Stimulated activated CD8-positive, alpha-beta memory T cell treated with anti-CD3 and anti-CD28 coated beads, Interleukin-15, amount 100 ng/mL, for 1 hour (primary cell): ENCODE data around the gene LUC7L3.
"Not testable (repeated sequence)": the region's sequence is repeated elsewhere in the genome, so short reads cannot be mapped to it uniquely, and the experiment has no call there.

Source experiments
- DNase-seq: peaks from one replicate; pipeline ENCODE4 v3.0.0-alpha.2; 2020; ENCODE audit warnings: low read depth

Gene LUC7L3

GRCh38 chr17:50785946-50786570, 66.7 kb downstream of the LUC7L3 start:
- no peak for DNase-seq

GRCh38 chr17:50787106-50787505, 67.7 kb downstream of the LUC7L3 start:
- DNase-seq = no peak

DNA sequence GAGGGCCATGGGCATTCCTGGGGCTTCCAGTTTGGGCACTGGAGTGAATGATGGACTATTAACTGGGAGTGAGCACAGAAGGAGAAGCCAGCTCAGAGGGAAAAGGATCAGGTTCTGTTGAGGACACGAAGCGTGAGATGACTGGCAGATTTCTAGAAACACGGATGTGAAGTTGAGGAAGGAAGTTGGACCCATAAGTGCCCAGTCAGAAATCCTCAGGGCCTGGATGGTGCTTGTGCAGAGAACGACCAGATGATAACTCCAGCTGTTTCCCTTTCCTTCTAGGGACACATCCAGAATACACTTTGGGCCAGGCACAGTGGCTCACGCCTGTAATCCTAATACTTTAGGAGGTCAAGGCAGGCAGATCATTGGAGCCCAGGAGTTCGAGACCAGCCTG, 71.2 kb downstream of the LUC7L3 start:
- no peak for DNase-seq

GRCh38 chr17:50792132-50792531, 72.7 kb downstream of the LUC7L3 start:
- DNase-seq = no peak

DNA sequence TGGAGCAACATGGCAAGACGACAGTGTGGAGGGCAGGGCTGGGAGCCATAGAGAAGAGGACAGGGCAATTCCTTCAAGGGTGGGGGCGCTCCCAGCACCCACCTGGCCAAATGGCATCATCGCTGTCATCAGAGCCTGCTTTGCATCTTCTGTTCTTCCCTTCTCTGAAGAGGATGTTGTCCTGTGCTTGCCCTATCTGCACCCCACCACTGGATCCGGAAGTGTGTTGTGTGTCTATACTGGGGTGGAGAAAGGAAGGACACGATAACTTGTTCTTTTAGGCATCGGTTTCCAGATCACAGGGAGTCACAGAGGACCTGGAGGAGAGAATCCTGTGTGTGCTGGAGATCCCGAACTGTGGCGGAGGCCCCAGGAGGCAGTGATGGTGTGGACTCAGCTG, 73.6 kb downstream of the LUC7L3 start:
- DNase-seq = no peak

- no peak for DNase-seq
Measured at GRCh38 chr17:50794361-50794760, 75.0 kb downstream of the LUC7L3 start.

GRCh38 chr17:50797135-50797810, 77.9 kb downstream of the LUC7L3 start:
- DNase-seq = no peak

- no peak for DNase-seq
Measured at GRCh38 chr17:50798424-50799288, 79.3 kb downstream of the LUC7L3 start.

DNA sequence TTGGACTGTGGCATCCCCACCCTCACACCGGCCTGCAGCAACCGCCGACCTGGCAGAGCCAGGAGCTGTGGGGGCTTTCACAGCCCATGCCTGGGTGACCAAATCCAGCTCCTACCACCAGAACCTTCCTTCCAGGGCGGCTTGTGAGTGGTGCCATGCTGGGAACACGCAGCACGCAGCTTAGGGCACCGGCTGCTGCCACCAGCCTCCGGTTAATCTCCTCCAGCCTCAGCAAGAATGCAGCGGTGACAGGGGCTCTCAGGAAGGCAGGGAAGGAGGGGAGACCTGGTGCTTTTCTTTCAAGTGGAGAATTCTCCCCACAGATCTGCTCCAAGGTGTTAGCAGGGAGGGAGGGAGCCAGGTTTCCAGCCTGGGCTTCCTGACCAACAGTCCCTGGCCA, 80.2 kb downstream of the LUC7L3 start:
- no peak for DNase-seq

DNA sequence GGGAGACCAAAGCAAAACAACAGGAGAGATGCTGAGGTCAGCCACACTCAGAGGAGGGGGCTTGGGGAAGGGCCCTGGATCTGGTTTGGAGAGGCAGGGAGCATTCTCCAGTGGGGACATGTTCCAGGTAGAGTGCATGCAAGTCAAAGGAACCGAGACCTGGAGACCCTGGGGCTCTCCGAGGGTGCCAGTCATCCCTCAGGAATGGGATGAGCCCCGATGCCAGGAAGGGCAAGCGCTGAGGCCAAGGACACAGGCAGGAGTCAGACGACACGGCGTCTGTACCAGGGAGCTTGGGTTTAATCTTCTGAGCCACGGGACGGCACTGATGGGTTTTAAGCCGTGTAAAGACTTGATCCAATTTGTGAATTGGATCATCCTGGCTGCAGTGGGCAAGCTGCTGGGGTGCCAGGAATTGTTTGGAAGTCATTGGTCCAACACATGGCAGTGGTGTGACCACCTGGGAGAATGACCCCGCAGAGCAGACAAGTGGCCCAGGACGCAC, 80.8 kb downstream of the LUC7L3 start:
- no peak for DNase-seq

DNA sequence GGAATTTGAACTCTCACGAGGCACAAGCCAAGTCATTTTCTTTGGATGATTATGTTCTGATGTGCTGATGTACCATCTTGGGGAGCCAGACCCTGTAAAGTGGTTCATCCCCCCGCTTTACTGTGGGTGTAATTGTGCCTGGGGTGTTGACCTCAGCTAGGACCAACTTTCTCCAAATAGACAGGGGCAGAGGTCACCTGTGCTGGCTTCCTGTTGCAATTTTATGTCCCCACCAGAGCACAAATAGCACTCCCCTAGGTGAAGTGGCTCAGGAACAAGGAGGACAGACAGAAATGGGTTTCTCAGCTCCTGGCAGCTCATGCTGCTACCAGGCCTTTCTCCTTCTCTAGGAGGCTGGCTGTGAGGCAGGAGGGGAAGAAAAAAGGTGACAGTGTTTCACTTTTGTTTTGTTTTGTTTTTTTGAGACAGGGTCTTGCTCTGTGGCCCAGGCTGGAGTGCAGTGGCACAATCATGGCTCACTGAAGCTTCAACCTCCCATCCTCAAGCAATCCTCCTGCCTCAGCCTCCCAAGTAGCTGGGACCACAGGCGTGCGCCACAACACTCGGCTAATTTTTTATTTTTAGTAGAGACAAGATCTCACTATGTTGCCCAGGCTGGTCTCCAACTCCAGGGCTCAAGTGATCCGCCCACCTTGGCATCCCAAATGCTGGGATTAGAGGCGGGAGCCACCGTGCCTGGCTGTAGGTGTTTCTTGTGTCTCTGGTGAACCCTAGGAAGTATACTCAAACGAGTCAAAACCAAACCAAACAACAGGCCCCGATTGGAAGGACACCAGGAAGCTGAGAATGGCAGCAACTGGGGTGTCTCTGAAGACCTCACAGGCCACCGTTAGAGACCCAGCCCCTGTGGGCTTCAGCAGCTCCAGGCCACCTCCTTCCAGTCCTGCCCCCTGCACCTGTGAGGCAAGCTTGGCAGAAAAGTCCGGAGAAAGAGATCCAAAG, 83.5 kb downstream of the LUC7L3 start:
- DNase-seq = no peak

- no peak for DNase-seq
Measured at GRCh38 chr17:50803676-50804075, 84.3 kb downstream of the LUC7L3 start.

DNA sequence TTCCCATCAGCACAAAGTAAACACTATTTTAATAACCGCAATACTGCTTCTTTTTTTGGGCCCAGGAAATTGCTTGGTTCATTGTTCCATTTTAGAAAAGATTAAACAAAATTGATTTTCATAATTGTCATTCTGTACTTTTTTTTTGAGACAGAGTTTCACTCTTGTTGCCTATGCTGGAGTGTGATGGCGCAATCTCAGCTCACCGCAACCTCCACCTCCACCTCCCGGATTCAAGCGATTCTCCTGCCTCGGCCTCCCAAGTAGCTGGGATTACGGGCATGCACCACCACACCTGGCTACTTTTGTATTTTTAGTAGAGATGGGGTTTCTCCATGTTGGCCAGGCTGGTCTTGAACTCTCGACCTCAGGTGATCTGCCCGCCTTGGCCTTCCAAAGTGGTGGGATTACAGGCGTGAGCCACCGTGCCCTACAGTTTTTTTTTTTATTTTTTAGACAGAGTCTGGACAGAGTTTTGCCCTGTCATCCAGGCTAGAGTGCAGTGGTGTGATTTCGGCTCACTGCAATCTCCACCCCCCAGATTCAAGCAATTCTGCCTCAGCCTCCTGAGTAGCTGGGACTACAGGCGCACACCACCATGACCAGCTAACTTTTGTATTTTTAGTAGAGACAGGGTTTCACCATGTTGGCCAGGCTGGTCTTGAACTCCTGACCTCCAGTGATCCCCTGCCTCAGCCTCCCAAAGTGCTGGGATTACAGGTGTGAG, 85.5 kb downstream of the LUC7L3 start:
- not testable (repeated sequence) for DNase-seq

DNA sequence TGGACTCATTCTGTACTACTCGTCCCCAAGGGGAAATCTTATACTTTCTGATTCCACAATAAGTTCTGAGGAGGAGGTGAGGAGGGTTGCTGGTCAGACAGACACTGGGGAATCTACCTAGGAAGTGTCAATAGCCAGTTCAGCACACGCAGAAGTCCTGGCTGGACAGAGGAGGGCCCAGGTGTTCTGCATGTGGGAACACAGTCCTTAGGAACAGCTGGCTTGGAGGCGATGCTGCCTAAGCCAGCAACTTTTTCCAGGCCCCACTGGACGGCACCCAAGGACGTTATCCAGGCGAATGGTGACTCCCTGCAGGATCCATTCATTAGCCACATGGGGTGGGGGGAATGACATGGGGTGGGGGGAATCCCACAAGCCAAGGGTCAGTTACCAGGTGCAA, 86.1 kb downstream of the LUC7L3 start:
- DNase-seq = no peak
